Chondrocyte (in vitro differentiated cells): ENCODE data around the gene PACSIN1. TPM values are rescaled to one million over a fixed set of nuclear protein-coding genes. Genes with fewer than 3 reads are reported as not detected.

Source experiments
- DNase-seq: peaks from one replicate; pipeline ENCODE4 v3.0.0; 2021; ENCODE audit warnings: mixed read lengths, low spot score
- H3K27ac Mint-ChIP-seq: one replicate; pipeline ENCODE4 v1.8.0; 2021; ENCODE audit warnings: mild to moderate bottlenecking, moderate library complexity, mixed read lengths; ENCODE audit not compliant: unreplicated experiment
- H3K27me3 Mint-ChIP-seq: 2 replicates; pipeline ENCODE4 v1.8.0; 2021; ENCODE audit warnings: low read depth, mixed read lengths
- H3K36me3 Mint-ChIP-seq: 2 replicates; pipeline ENCODE4 v1.8.0; 2021; ENCODE audit warnings: low read depth, mixed read lengths
- H3K4me1 Mint-ChIP-seq: 2 replicates; pipeline ENCODE4 v1.8.0; 2021; ENCODE audit warnings: low read depth, mild to moderate bottlenecking, mixed read lengths
- H3K4me3 Mint-ChIP-seq: one replicate; pipeline ENCODE4 v1.8.0; 2021; ENCODE audit warnings: mild to moderate bottlenecking, moderate library complexity, mixed read lengths; ENCODE audit not compliant: unreplicated experiment
- H3K9me3 Mint-ChIP-seq: 2 replicates; pipeline ENCODE4 v1.8.0; 2021; ENCODE audit warnings: low read depth, mixed read lengths
- CTCF ChIP-seq: fragments of 200-600 bp; sonication (generic); IDR thresholded peaks from 2 replicates; pipeline ENCODE4 v1.5.0; 2021; ENCODE audit warnings: antibody characterized with exemption, mild to moderate bottlenecking, moderate library complexity
- total RNA-seq: library from RNA; stranded (reverse); gene quantifications from 3 replicates; pipeline ENCODE4 v1.2.1, GENCODE V29; 2021

PACSIN1 gene
- total RNA-seq, 1 donor from 2014 or later, result 0.15 TPM

- Mint-ChIP-seq H3K27me3 (no peaks in the 10 kb centered on the region), H3K4me3 (no peak overlapping the region)
- DNase-seq, result no peak
Measured at GRCh38 chr6:34553146-34553545, 87.3 kb downstream of the PACSIN1 start.

GRCh38 chr6:34553750-34554149 is 87.9 kb downstream of the PACSIN1 start:
- H3K27me3 Mint-ChIP-seq, result no peaks in the 10 kb centered on the region

More at GRCh38 chr6:34553146-34553545, 87.3 kb downstream of the PACSIN1 start:
- H3K27ac Mint-ChIP-seq, result no peak overlapping the region
- H3K36me3 Mint-ChIP-seq, result no peaks in the 10 kb centered on the region
- H3K9me3 Mint-ChIP-seq, result no peaks in the 10 kb centered on the region
- no peak for TF ChIP-seq CTCF
- H3K4me1 Mint-ChIP-seq, result no peaks in the 10 kb centered on the region

GRCh38 chr6:34554291-34555006 is 88.6 kb downstream of the PACSIN1 start:
- Mint-ChIP-seq H3K9me3 (no peaks in the 10 kb centered on the region), H3K27ac (no peak overlapping the region), H3K4me3 (no peak overlapping the region), H3K27me3 (no peaks in the 10 kb centered on the region), H3K36me3 (no peaks in the 10 kb centered on the region), H3K4me1 (no peaks in the 10 kb centered on the region)
- no peak for TF ChIP-seq CTCF
- DNase-seq, result no peak

More at GRCh38 chr6:34553750-34554149, 87.9 kb downstream of the PACSIN1 start:
- H3K27ac Mint-ChIP-seq, result no peak overlapping the region
- no peak for DNase-seq
- TF ChIP-seq CTCF, result no peak
- H3K4me3 Mint-ChIP-seq, result no peak overlapping the region
- H3K4me1 Mint-ChIP-seq, result no peaks in the 10 kb centered on the region
- H3K9me3 Mint-ChIP-seq, result no peaks in the 10 kb centered on the region
- no peaks in the 10 kb centered on the region for H3K36me3 Mint-ChIP-seq

GRCh38 chr6:34555007-34555322 is 89.1 kb downstream of the PACSIN1 start:
- H3K27ac Mint-ChIP-seq, result no peak overlapping the region
- no peak for TF ChIP-seq CTCF
- H3K4me1 Mint-ChIP-seq, result no peaks in the 10 kb centered on the region
- H3K27me3 Mint-ChIP-seq, result no peaks in the 10 kb centered on the region
- no peak for DNase-seq
- H3K9me3 Mint-ChIP-seq, result no peaks in the 10 kb centered on the region
- no peaks in the 10 kb centered on the region for H3K36me3 Mint-ChIP-seq
- no peak overlapping the region for H3K4me3 Mint-ChIP-seq

- no peaks in the 10 kb centered on the region for H3K36me3 Mint-ChIP-seq
- TF ChIP-seq CTCF, result no peak
- H3K27me3 Mint-ChIP-seq, result no peaks in the 10 kb centered on the region
- no peaks in the 10 kb centered on the region for H3K9me3 Mint-ChIP-seq
- no peaks in the 10 kb centered on the region for H3K4me1 Mint-ChIP-seq
- no peak overlapping the region for H3K4me3 Mint-ChIP-seq
- no peak overlapping the region for H3K27ac Mint-ChIP-seq
- no peak for DNase-seq
Measured at GRCh38 chr6:34555328-34555727, 89.5 kb downstream of the PACSIN1 start.
